Measurements from ENCODE around the gene GABRB1.

GABRB1 gene

GRCh38 chr4:47193179-47193578 lies 161.8 kb downstream of the GABRB1 start:
- Histone ChIP-seq H3K9me3 (ENCODE audit: insufficient read depth, low read depth, low read length) (no peaks in the 10 kb centered on the region), H3K27ac (ENCODE audit: low read length) (no peak overlapping the region), H3K4me3 (ENCODE audit: low read length) (no peak overlapping the region), H3K4me1 (ENCODE audit: insufficient read depth, low read length) (no peaks in the 10 kb centered on the region), H3K9ac (ENCODE audit: low read depth, low read length) (no peak overlapping the region), H3K36me3 (ENCODE audit: insufficient read depth, low read depth, low read length) (no peaks in the 10 kb centered on the region), H3K27me3 (ENCODE audit: insufficient read depth, low read length) (no peaks in the 10 kb centered on the region)

DNA sequence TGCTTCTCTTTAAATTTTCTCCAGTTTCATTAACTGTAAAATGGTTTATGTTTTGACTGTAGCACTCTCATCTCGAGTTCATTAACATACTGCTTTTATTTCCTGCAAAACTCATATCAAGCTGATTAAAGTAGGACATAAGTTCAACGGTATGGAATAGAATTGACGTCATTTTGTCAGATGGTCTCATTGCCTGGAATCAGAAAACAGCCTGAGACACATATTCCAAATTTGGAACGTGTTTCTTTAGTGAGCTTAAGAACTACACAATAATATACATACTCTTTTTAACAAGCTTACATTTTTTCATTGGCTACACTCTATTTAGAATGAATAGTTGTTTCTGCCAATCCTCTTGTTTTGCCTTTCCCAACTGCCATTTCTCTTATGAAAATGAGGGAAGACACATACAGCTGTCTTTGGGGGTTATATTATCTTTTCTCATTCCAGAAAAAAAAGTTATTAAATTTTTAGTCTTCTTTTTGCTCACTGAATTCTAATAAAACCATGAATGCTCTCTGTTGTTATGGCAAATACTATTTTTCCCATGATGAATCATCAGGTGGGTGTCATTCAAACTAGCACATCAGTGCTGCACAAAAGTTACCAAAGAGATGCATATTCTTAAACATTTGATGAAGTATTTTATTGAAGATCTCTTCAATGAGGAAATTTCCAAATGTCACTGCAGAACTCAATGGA lies 162.8 kb downstream of the GABRB1 start:
- Histone ChIP-seq H3K4me3 (ENCODE audit: low read length) (no peak overlapping the region), H3K36me3 (ENCODE audit: insufficient read depth, low read depth, low read length) (no peaks in the 10 kb centered on the region), H3K9me3 (ENCODE audit: insufficient read depth, low read depth, low read length) (no peaks in the 10 kb centered on the region), H3K27ac (ENCODE audit: low read length) (no peak overlapping the region), H3K27me3 (ENCODE audit: insufficient read depth, low read length) (no peaks in the 10 kb centered on the region), H3K4me1 (ENCODE audit: insufficient read depth, low read length) (no peaks in the 10 kb centered on the region; the same call in 1 of the 2 replicates), H3K9ac (ENCODE audit: low read depth, low read length) (no peak overlapping the region)

DNA sequence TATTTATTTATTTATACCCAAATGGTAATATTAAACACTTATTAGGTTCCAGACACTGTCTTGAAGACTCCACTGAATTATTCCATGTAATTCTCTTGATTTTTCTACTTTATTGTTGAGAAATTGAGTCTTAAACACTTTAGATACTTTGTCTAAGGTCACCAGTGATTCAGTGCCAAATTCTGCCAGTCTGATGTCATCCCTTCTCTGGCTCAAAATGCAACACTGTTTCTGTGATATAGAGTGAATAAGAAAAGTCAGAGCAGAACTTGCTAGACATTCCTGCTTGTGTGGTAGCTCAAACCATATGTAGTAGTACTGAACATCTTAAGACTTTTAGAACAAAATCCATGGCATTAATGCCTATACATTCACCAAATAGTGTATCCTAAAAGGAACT lies 164.3 kb downstream of the GABRB1 start:
- no peaks in the 10 kb centered on the region for H3K36me3 ChIP-seq (ENCODE audit: insufficient read depth, low read depth, low read length)
- no peaks in the 10 kb centered on the region for H3K27me3 ChIP-seq (ENCODE audit: insufficient read depth, low read length)
- H3K4me3 ChIP-seq (ENCODE audit: low read length) = no peak overlapping the region
- no peaks in the 10 kb centered on the region for H3K9me3 ChIP-seq (ENCODE audit: insufficient read depth, low read depth, low read length)
- no peak overlapping the region for H3K27ac ChIP-seq (ENCODE audit: low read length)
- H3K9ac ChIP-seq (ENCODE audit: low read depth, low read length) = no peak overlapping the region
- H3K4me1 ChIP-seq (ENCODE audit: insufficient read depth, low read length) = no peaks in the 10 kb centered on the region; the same call in 1 of the 2 replicates

GRCh38 chr4:47198791-47199190 lies 167.4 kb downstream of the GABRB1 start:
- Histone ChIP-seq H3K9me3 (ENCODE audit: insufficient read depth, low read depth, low read length) (no peaks in the 10 kb centered on the region), H3K27ac (ENCODE audit: low read length) (no peak overlapping the region), H3K4me1 (ENCODE audit: insufficient read depth, low read length) (no peaks in the 10 kb centered on the region; the same call in 1 of the 2 replicates), H3K4me3 (ENCODE audit: low read length) (no peak overlapping the region), H3K9ac (ENCODE audit: low read depth, low read length) (no peak overlapping the region), H3K36me3 (ENCODE audit: insufficient read depth, low read depth, low read length) (no peaks in the 10 kb centered on the region), H3K27me3 (ENCODE audit: insufficient read depth, low read length) (no peaks in the 10 kb centered on the region)

DNA sequence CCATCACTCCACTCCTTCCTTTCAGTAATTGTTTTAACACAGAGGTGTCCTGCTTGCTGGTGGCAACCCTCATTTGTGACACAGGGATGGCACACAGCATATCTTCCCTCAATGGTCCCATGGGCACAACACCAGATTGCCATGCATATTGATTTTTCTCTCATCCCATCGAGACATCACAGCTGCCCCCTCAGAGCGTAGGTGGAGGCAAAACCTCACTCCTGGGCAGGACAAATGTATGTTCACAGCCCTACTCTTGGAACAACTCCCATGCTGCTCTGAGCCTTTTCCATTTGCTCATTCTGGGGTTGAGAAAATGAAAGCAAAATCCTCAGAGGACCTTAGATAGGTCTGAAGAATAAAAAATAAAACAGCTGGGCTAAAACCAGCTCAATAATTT lies 172.2 kb downstream of the GABRB1 start:
- no peak overlapping the region for H3K4me3 ChIP-seq (ENCODE audit: low read length)
- no peak overlapping the region for H3K9ac ChIP-seq (ENCODE audit: low read depth, low read length)
- no peaks in the 10 kb centered on the region for H3K36me3 ChIP-seq (ENCODE audit: insufficient read depth, low read depth, low read length)
- H3K27me3 ChIP-seq (ENCODE audit: insufficient read depth, low read length) = no peaks in the 10 kb centered on the region
- no peak overlapping the region for H3K27ac ChIP-seq (ENCODE audit: low read length)
- peaks cover 7% of the 10 kb centered on the region; the same call in 1 of the 2 replicates for H3K4me1 ChIP-seq (ENCODE audit: insufficient read depth, low read length)
- H3K9me3 ChIP-seq (ENCODE audit: insufficient read depth, low read depth, low read length) = no peaks in the 10 kb centered on the region

- no peak overlapping the region for H3K27ac ChIP-seq (ENCODE audit: low read length)
- no peaks in the 10 kb centered on the region for H3K9me3 ChIP-seq (ENCODE audit: insufficient read depth, low read depth, low read length)
- no peaks in the 10 kb centered on the region for H3K36me3 ChIP-seq (ENCODE audit: insufficient read depth, low read depth, low read length)
These were observed 176.2 kb downstream of the GABRB1 start for GRCh38 chr4:47207555-47207954.

DNA sequence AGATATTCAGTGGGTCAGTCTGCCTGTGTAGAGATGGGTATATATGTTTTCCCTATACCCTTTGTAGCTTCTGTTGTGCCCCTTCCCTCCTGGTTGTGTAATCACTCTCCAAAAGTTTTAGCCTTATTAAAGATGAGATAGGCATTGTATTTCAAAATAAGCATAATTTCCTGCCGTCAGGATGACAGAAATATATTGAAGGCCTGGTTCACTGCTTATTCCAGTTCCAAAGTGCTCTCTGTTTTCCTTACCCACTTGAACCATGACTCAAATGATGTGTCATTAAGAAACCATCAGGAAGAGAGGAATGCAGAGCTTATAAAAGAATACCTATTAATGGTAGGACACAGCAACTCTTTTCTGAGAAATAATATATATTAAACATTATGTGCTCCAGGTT lies 178.5 kb downstream of the GABRB1 start:
- H3K27ac ChIP-seq (ENCODE audit: low read length) = no peak overlapping the region
- H3K4me3 ChIP-seq (ENCODE audit: low read length) = no peak overlapping the region
- H3K4me1 ChIP-seq (ENCODE audit: insufficient read depth, low read length) = peaks cover 7% of the 10 kb centered on the region; the same call in 1 of the 2 replicates
- no peaks in the 10 kb centered on the region for H3K36me3 ChIP-seq (ENCODE audit: insufficient read depth, low read depth, low read length)
- H3K9ac ChIP-seq (ENCODE audit: low read depth, low read length) = no peak overlapping the region
- no peaks in the 10 kb centered on the region for H3K9me3 ChIP-seq (ENCODE audit: insufficient read depth, low read depth, low read length)
- H3K27me3 ChIP-seq (ENCODE audit: insufficient read depth, low read length) = no peaks in the 10 kb centered on the region

More at GRCh38 chr4:47207555-47207954, 176.2 kb downstream of the GABRB1 start:
- Histone ChIP-seq H3K4me3 (ENCODE audit: low read length) (peak overlapping the region; percentile 11; the same call in 1 of the 2 replicates), H3K4me1 (ENCODE audit: insufficient read depth, low read length) (peaks cover 7% of the 10 kb centered on the region; the same call in 1 of the 2 replicates), H3K9ac (ENCODE audit: low read depth, low read length) (no peak overlapping the region), H3K27me3 (ENCODE audit: insufficient read depth, low read length) (no peaks in the 10 kb centered on the region)

- Histone ChIP-seq H3K27ac (ENCODE audit: low read length) (no peak overlapping the region), H3K36me3 (ENCODE audit: insufficient read depth, low read depth, low read length) (no peaks in the 10 kb centered on the region), H3K4me1 (ENCODE audit: insufficient read depth, low read length) (peaks cover 7% of the 10 kb centered on the region; the same call in 1 of the 2 replicates), H3K9me3 (ENCODE audit: insufficient read depth, low read depth, low read length) (no peaks in the 10 kb centered on the region), H3K27me3 (ENCODE audit: insufficient read depth, low read length) (no peaks in the 10 kb centered on the region), H3K4me3 (ENCODE audit: low read length) (no peak overlapping the region), H3K9ac (ENCODE audit: low read depth, low read length) (no peak overlapping the region)
These were observed 179.5 kb downstream of the GABRB1 start for GRCh38 chr4:47210828-47211227.

DNA sequence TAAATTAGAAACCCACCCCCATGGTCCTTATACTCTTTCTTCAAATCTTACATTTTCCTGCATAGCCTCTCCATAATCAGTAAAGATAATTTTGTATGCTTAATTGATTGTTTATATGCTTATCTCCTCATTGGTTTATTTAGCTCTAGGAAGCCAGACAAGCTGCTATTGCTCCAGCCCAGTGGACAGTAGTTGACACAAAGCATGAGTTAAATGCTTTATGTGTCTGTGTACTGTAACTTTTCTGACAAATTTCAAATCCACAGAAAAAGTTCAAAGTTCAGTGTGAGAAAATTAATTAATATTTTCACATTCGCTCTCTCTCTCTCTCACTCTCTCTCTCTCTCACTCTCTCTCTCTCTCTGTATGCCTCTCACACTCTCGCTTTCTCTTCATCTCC lies 181.7 kb downstream of the GABRB1 start:
- Histone ChIP-seq H3K27ac (ENCODE audit: low read length) (no peak overlapping the region), H3K9me3 (ENCODE audit: insufficient read depth, low read depth, low read length) (no peaks in the 10 kb centered on the region), H3K27me3 (ENCODE audit: insufficient read depth, low read length) (no peaks in the 10 kb centered on the region), H3K4me3 (ENCODE audit: low read length) (no peak overlapping the region), H3K9ac (ENCODE audit: low read depth, low read length) (no peak overlapping the region), H3K36me3 (ENCODE audit: insufficient read depth, low read depth, low read length) (no peaks in the 10 kb centered on the region), H3K4me1 (ENCODE audit: insufficient read depth, low read length) (no peaks in the 10 kb centered on the region; the same call in 1 of the 2 replicates)

DNA sequence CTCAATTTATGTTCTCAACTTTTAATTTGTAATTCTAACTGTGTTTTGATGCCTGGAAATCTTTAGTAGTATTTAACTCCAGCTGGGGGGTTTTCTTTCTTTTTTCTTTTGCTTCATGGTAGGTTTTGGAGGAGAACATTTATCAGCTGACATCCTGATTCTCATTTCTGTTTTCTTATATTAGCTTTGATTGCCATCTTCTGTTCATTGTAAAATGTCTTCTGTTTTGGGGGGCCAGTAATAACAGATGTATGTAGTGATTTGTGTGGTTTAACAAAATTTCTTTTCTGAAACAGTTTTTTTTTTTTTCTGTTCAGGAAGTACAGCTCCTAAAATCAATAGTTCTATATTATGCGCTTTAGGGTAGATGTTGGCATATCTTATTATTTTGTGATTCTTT lies 182.2 kb downstream of the GABRB1 start:
- H3K9me3 ChIP-seq (ENCODE audit: insufficient read depth, low read depth, low read length) = no peaks in the 10 kb centered on the region
- no peak overlapping the region for H3K27ac ChIP-seq (ENCODE audit: low read length)
- no peaks in the 10 kb centered on the region for H3K27me3 ChIP-seq (ENCODE audit: insufficient read depth, low read length)
- H3K36me3 ChIP-seq (ENCODE audit: insufficient read depth, low read depth, low read length) = no peaks in the 10 kb centered on the region
- H3K4me1 ChIP-seq (ENCODE audit: insufficient read depth, low read length) = no peaks in the 10 kb centered on the region
- no peak overlapping the region for H3K4me3 ChIP-seq (ENCODE audit: low read length)
- no peak overlapping the region for H3K9ac ChIP-seq (ENCODE audit: low read depth, low read length)

- Histone ChIP-seq H3K27ac (ENCODE audit: low read length) (no peak overlapping the region), H3K4me1 (ENCODE audit: insufficient read depth, low read length) (no peaks in the 10 kb centered on the region), H3K9ac (ENCODE audit: low read depth, low read length) (no peak overlapping the region), H3K36me3 (ENCODE audit: insufficient read depth, low read depth, low read length) (no peaks in the 10 kb centered on the region), H3K27me3 (ENCODE audit: insufficient read depth, low read length) (no peaks in the 10 kb centered on the region), H3K9me3 (ENCODE audit: insufficient read depth, low read depth, low read length) (no peaks in the 10 kb centered on the region), H3K4me3 (ENCODE audit: low read length) (no peak overlapping the region)
These were observed 182.6 kb downstream of the GABRB1 start for GRCh38 chr4:47213971-47214370.

GRCh38 chr4:47215759-47216158 lies 184.4 kb downstream of the GABRB1 start:
- H3K4me3 ChIP-seq (ENCODE audit: low read length) = no peak overlapping the region
- no peak overlapping the region for H3K27ac ChIP-seq (ENCODE audit: low read length)
- no peaks in the 10 kb centered on the region for H3K4me1 ChIP-seq (ENCODE audit: insufficient read depth, low read length)
- H3K27me3 ChIP-seq (ENCODE audit: insufficient read depth, low read length) = no peaks in the 10 kb centered on the region
- no peaks in the 10 kb centered on the region for H3K9me3 ChIP-seq (ENCODE audit: insufficient read depth, low read depth, low read length)
- H3K9ac ChIP-seq (ENCODE audit: low read depth, low read length) = no peak overlapping the region
- no peaks in the 10 kb centered on the region for H3K36me3 ChIP-seq (ENCODE audit: insufficient read depth, low read depth, low read length)
